Measurements from ENCODE around the gene GMPR.
"Not testable (repeated sequence)": the region's sequence is repeated elsewhere in the genome, so short reads cannot be mapped to it uniquely, and the experiment has no call there.

Gene GMPR

GRCh38 chr6:16244869-16245451 lies 6.6 kb downstream of the GMPR start:
- in situ Hi-C loops (cut with MboI; ENCODE audit: low sequenced_read_pairs): no loop called here

- in situ Hi-C loops (cut with MboI; ENCODE audit: low sequenced_read_pairs): no loop called here
Measured at GRCh38 chr6:16248271-16248853, 10.0 kb downstream of the GMPR start.

DNA sequence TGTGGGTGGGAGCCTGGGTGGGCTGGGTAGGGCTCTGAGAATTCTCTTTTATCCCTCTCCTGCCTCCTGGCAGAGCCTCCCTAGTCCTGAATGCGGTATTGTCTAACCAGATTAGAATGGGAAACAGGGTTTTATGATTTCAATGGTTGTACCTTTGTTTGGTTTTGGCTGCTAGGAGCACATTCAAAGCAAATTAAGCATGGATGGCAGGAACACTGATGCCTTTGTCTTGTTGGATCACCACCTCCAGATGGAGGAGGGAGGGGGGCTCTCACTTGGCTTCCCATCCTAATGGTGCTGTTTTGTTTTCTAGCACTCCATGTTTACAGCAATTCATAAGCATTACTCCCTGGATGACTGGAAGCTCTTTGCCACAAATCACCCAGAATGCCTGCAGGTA lies 11.6 kb downstream of the GMPR start:
- in situ Hi-C loops (cut with MboI; ENCODE audit: low sequenced_read_pairs): no loop called here

GRCh38 chr6:16251706-16252105 lies 13.3 kb downstream of the GMPR start:
- in situ Hi-C loops (cut with MboI; ENCODE audit: low sequenced_read_pairs): no loop called here

DNA sequence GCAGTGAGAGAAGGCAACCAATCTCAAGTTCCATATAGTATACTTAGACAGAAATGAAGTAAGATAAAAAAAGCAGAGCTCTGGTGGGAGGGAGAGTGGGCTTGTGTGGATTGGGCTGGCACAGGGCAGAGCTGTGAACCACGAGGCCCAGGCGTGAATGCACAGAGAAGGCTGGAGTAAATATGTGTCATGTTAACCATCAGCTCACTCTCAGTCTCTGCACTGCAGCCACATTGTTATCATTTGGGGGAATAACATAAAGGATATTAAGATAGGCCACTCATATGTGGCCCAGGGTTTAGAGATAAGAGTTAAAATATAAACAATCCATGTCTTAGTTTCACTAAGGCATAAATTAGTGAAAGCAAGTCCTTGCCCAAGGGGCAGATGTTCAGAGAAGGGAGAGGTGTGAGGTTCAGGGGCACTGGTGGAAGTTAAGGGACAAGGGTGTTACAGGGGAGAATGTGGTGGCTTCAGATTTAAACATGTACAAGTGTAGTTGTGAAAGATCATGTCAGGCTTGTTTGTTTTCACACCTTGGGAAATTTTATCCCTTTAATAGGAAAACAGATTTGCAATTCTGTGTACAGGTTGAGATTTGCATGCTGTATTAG lies 14.4 kb downstream of the GMPR start:
- in situ Hi-C loops (cut with MboI; ENCODE audit: low sequenced_read_pairs): no loop called here

DNA sequence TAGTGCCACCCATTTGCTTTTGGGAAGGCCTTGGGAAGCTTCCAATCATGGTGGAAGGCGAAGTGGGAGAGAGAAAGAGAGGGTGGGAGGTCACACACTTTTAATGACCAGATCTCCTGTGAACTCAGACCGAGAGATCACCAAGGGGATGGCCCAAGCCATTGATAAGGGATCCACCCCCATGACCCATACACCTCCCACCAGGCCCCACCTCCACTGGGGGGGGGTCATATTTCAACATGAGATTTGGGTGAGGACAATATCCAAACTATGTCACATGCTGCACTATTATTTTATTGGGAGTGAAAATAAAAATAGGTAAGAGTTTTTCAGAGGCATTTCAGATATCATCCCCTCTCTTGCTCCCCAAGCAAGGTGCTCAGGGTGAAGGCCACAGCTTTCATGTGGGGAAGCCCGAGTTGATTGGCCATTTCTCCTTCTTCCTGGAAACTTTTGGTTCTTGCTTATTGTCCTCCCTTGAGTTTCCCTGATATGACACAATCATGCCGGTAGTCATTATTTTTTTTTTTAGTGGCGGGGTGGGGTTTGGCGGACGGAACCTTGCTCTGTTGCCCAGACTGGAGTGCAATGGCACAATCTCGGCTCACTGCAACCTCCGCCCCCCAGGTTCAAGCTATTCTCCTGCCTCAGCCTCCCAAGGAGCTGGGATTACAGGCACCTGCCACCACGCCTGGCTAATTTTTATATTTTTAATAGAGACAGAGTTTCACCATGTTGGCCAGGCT lies 15.2 kb downstream of the GMPR start:
- in situ Hi-C loops (cut with MboI; ENCODE audit: low sequenced_read_pairs): no loop called here

GRCh38 chr6:16254535-16254934 lies 16.1 kb downstream of the GMPR start:
- in situ Hi-C loops (cut with MboI; ENCODE audit: low sequenced_read_pairs): no loop called here

DNA sequence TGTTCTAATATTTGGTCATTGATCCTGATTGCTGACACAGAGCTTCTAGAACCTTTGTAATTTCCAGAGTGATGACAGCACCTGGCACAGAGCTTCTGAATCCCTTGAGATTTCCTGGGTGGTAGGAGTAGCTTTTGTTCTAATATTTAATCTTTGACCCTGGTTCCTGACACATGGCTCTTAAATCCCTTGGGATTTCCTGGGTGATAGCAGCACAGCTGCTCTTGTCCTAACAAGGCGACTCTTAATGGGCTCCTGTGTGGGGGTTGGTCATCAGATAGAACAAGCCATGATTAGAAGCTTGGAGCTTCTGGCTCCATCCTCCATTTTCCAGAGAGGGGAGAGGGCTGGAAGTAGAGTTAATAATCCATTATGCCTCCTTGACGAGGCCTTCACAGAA lies 18.4 kb downstream of the GMPR start:
- in situ Hi-C loops (cut with MboI; ENCODE audit: low sequenced_read_pairs): no loop called here

GRCh38 chr6:16257999-16258708 lies 19.8 kb downstream of the GMPR start:
- in situ Hi-C loops (cut with MboI; ENCODE audit: low sequenced_read_pairs): no loop called here

DNA sequence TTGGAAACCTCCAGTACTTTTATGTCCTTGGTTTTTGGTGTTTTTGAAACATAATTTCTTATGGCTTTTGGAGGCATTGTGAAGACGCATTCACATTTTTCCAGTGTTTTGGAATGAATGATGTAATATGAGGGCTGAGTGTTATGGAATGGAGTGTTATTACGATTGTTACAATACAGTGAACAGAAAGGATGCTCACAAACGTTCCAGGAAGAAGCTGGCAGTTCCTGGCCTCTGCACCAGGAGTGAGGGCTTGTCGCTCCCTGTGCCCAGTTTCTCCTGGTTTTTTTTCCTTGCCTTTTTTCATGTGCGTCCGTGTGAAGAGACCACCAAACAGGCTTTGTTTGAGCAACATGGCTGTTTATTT lies 20.3 kb downstream of the GMPR start:
- in situ Hi-C loops (cut with MboI; ENCODE audit: low sequenced_read_pairs): no loop called here

DNA sequence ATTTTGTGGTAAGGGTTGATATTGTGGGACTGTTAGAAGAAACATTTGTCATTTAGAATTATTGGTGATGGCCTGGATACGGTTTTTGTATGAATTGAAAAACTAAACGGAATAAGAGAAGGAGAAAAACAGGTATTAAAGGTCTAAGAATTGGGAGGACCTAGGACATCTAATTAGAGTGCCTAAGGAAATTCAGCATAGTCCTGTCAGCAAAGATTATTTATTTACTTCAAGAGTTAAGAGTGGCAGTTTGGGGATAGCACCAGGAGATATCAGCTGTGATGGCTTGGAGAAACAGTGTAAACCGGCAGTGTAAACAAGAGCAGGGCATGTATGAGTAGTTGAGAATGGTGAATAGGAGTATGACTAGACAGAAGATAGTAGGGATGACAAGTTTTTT lies 21.2 kb downstream of the GMPR start:
- in situ Hi-C loops (cut with MboI; ENCODE audit: low sequenced_read_pairs): not testable (repeated sequence)

DNA sequence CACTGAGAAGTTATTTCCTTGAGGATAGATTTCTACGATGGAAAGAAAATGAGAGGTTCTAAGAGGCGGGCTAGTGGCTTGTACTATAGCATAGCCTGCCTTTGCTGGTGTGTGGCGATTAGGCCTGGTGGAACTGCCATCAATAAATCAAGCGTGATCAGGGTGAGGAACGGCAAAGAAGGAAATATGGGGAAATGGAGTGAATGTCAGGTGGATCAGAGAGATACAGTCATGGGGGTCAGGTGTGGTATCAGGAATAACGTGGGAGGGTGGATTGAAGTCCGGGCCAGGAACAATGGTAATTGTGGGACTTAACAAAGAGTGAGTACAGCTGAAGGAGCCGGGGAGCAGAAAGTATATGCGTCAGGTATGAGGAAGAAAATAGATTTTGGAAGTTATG lies 22.2 kb downstream of the GMPR start:
- in situ Hi-C loops (cut with MboI; ENCODE audit: low sequenced_read_pairs): not testable (repeated sequence)

GRCh38 chr6:16262773-16263172 lies 24.4 kb downstream of the GMPR start:
- in situ Hi-C loops (cut with MboI; ENCODE audit: low sequenced_read_pairs): not testable (repeated sequence)

- in situ Hi-C loops (cut with MboI; ENCODE audit: low sequenced_read_pairs): not testable (repeated sequence)
Measured at GRCh38 chr6:16263464-16264099, 25.2 kb downstream of the GMPR start.

DNA sequence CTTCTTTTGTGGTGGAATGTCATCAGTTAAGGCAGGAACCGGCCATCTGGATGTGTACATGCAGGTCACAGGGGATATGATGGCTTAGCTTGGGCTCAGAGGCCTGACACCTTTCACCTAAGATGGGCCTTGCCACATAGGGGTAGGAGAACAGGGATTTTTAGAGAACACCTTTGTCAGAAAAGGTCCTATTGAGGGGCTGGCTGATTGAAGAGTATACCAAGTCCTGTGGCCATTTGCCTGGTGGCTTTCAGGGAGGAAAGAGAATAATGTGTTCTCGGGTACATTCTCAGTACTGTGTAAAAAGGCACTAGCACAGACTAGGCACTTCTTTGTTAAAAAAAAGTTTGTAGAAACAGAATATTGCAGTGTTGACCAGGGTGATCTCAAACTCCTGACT lies 26.4 kb downstream of the GMPR start:
- in situ Hi-C loops (cut with MboI; ENCODE audit: low sequenced_read_pairs): no loop called here

DNA sequence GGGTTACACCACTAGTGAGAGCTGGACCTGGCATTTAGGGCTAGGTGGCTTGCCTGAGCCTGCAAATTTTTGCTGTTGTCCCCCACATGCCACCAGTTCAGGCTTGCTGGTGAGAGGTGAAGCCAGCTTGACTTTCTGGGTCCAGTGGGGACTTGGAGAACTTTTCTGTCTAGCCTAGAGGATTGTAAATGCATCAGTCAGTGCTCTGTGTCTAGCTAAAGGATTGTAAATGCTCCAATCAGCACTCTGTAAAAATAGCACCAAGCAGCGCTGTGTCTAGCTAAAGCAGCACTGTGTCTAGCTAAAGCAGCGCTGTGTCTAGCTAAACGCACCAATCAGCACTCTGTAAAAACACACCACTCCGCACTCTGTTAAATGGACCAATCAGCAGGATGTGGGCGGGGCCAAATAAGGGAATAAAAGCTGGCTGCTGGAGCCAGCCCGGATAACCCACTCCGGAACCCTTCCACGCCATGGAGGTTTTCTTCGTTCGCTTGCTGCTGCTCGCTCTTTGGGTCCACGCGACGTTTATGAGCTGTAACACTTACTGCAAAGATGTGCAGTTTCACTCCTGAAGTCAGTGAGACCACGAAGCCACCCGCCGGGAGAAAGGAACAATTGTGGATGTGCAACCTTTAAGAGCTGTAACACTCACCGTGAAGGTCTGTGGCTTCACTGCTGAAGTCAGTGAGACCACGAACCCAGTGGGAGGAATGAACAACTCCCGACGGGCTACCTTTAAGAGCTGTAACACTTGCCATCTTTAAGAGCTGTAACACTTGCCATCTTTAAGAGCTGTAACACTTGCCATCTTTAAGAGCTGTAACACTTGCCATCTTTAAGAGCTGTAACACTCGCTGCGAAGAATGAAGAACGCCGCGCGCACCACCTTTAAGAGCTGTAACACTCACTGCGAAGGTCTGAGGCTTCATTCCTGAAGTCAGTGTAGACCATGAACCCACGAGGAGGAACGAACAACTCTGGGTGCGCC lies 27.3 kb downstream of the GMPR start:
- in situ Hi-C loops (cut with MboI; ENCODE audit: low sequenced_read_pairs): no loop called here

DNA sequence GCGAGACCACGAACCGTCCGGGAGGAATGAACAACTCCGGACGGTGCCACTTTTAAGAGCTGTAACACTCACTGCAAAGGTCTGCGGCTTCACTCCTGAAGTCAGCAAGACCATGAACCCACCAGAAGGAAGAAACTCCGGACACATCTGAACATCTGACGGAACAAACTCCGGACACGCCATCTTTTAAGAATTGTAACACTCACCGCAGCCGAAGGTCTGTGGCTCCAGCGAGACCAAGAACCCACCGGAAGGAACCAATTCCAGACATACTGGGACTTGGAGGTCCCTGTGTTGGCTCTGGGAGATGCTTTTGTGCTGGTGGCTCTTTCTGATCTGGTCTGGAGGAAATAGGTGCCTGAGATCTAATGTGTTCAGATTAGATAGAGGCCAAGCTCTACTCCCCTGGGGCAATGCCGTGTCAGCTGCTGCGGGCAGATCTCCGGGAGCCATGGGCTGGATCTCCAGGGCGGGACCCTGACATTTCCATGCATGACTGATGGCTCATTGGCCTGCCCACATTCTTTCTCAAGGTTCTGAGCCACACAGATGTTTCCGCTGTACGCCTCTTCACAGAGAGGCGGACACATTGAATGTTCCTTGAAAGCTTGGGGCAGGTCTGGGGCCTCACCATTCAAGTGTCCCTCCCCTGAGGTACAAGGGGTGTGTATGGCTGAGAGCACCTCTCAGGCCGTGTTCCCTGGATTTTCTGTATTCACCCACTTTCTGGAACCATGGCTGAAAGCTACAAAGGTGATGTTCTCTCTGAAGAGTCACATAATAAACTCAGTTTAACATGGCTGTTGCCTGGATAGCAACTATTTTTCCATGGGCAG lies 29.3 kb downstream of the GMPR start:
- in situ Hi-C loops (cut with MboI; ENCODE audit: low sequenced_read_pairs): no loop called here

GRCh38 chr6:16269442-16270070 lies 31.2 kb downstream of the GMPR start:
- in situ Hi-C loops (cut with MboI; ENCODE audit: low sequenced_read_pairs): not testable (repeated sequence)
